HepG2 (cell line): Measurements from ENCODE around the gene LSM3.

ENCODE experiments used
- CTCF ChIP-seq: sonication (generic); formaldehyde crosslinking; IDR thresholded peaks from 2 replicates; pipeline ENCODE4 v1.5.0; 2020; ENCODE audit warnings: mild to moderate bottlenecking, missing genetic modification reagents, moderate library complexity
- ETV5 ChIP-seq: IDR thresholded peaks from 2 replicates; pipeline ENCODE4 v1.6.1; 2018; ENCODE audit warnings: missing biosample characterization, missing genetic modification reagents, inconsistent platforms, borderline replicate concordance
- GATAD2A ChIP-seq: IDR thresholded peaks from 2 replicates; pipeline ENCODE4 v1.6.1; 2016
- MNT ChIP-seq: fragments of 450-650 bp; IDR thresholded peaks from 2 replicates; pipeline ENCODE4 v1.6.1; 2016
- RBFOX2 ChIP-seq: fragments of 200-400 bp; formaldehyde crosslinking; IDR thresholded peaks from 2 replicates; pipeline ENCODE4 v1.6.1; 2017; ENCODE audit warnings: low read depth, mild to moderate bottlenecking, low read length
- REST ChIP-seq, 2 experiments: IDR thresholded peaks; 2 replicates each; pipeline ENCODE4 v1.6.1; 2011 to 2012; ENCODE audit warnings: low read length in 2 of 2, borderline replicate concordance in 1 of 2, low read depth in 1 of 2, mild to moderate bottlenecking in 1 of 2, moderate library complexity in 1 of 2
- TBL1XR1 ChIP-seq: fragments of 150-350 bp; IDR thresholded peaks from 2 replicates; pipeline ENCODE4 v1.6.1; 2014; ENCODE audit warnings: borderline replicate concordance, low read length; ENCODE audit not compliant: partially characterized antibody
- ZBTB33 ChIP-seq: sonication (generic); formaldehyde crosslinking; IDR thresholded peaks from 2 replicates; pipeline ENCODE4 v1.4.0; 2020; ENCODE audit warnings: missing genetic modification reagents
- ZBTB8A ChIP-seq: sonication (generic); formaldehyde crosslinking; IDR thresholded peaks from 2 replicates; pipeline ENCODE4 v1.4.0; 2020; ENCODE audit warnings: mild to moderate bottlenecking, low read depth, missing genetic modification reagents, borderline replicate concordance
- ZFP90 ChIP-seq: sonication (generic); formaldehyde crosslinking; IDR thresholded peaks from 2 replicates; pipeline ENCODE4 v1.8.0; 2022; ENCODE audit warnings: missing genetic modification reagents, mild to moderate bottlenecking, inconsistent platforms, borderline replicate concordance

- TF ChIP-seq CTCF = no peak
- no peak for TF ChIP-seq MNT
- no peak for TF ChIP-seq RBFOX2
- TF ChIP-seq ZFP90 (CRISPR knock-in tag) = no peak
- no peak for TF ChIP-seq ZBTB8A (CRISPR knock-in tag)
- no peak for TF ChIP-seq GATAD2A (CRISPR knock-in tag)
- TF ChIP-seq ETV5 (CRISPR knock-in tag) = peak; percentile 52; the same call in 1 of the 2 replicates
- no peak for TF ChIP-seq TBL1XR1
- TF ChIP-seq REST (IDR thresholded peaks at IDR 0.05; ENCODE audit: borderline replicate concordance in 1 of 2, low read depth in 1 of 2, low read length in 2 of 2) = no peak
- TF ChIP-seq ZBTB33 (CRISPR knock-in tag) = no peak
These were observed 67.8 kb downstream of the LSM3 start for GRCh38 chr3:14246414-14246813.
